ENCODE results near the gene RGL1. TPM values are rescaled to one million over a fixed set of nuclear protein-coding genes. Genes with fewer than 3 reads are reported as not detected.

Gene RGL1
- total and polyA plus RNA-seq, 9 of the 15 experiments (the other 6 are each of a cell fraction or from before 2014, with no cell fraction given), result under 0.01 to 0.07 (median 0.04) TPM

DNA sequence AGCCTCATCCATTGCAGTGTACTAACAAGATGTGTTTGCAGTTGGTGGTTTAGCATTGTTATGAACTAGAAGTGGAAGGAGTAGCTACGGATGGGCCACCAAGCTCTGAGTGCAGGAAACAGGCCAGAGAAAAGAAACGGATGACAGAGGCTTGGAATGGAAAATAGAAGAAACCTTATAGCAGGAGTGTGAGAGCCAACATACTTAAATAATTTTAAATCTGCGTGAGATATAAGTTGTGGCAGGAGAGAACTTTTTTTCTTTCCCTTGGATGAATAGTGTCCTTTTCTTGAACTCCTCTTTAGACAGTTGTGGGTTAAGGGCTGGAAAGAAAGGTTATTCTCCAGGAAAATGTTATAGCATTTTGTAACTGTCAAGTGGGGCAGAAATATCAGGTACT, 54.2 kb downstream of the RGL1 start:
- WGBS (ENCODE audit: insufficient coverage, low coverage, missing lambda C conversion rate), result 0% methylated on average over 3 of the region's 3 CpGs
- H3K9me3 ChIP-seq (replicated peaks; ENCODE audit: control insufficient read depth, insufficient read depth, low read depth, low read length), result no peaks in the 10 kb centered on the region
- DNase-seq (ENCODE audit: extremely low read depth in 1 of 4, low spot score in 3 of 4) (no peak), ATAC-seq (no peak), FAIRE-seq (no peak)
- no peaks in the 10 kb centered on the region for H3K9me1 ChIP-seq (ENCODE audit: control insufficient read depth, insufficient read depth, low read length)
- no peak overlapping the region for H3K9ac ChIP-seq (ENCODE audit: insufficient read depth in 1 of 2, low read depth in 2 of 2, low read length in 2 of 2)
- CTCF ChIA-PET (ENCODE audit: low intra/inter-chr PET ratio), result interaction anchor here (0.7 kb wide), 1 partner anchor 451 kb away, joined by 3 read pairs; no protein-coding TSS in a partner anchor
- intact Hi-C loops (cut with micrococcal nuclease), result loop anchor here (10.0 kb wide), 1 partner anchor 64 kb away; no protein-coding TSS in a partner anchor
- no peaks in the 10 kb centered on the region for H3K4me1 ChIP-seq (replicated peaks in 1 of 2; ENCODE audit: control insufficient read depth in 2 of 2, insufficient read depth in 2 of 2, low read length in 2 of 2)
- in situ Hi-C loops (cut with MboI), result no loop called here
- TF ChIP-seq TRIM28 (IDR thresholded peaks at IDR 0.05), result no peak
- no peak for TF ChIP-seq EP400 (IDR thresholded peaks at IDR 0.05)
- TF ChIP-seq ZNF717 (CRISPR knock-in tag; IDR thresholded peaks at IDR 0.05), result no peak
- H3K36me3 ChIP-seq (ENCODE audit: control insufficient read depth, insufficient read depth, low read length), result no peaks in the 10 kb centered on the region
- no peak overlapping the region for H2AFZ ChIP-seq (ENCODE audit: low read depth, low read length)
- no peaks in the 10 kb centered on the region for H3K79me2 ChIP-seq (ENCODE audit: control insufficient read depth, insufficient read depth, low read length)
- H4K20me1 ChIP-seq (replicated peaks; ENCODE audit: control insufficient read depth, insufficient read depth, low read length), result no peaks in the 10 kb centered on the region
- BruUV-seq (replicated peaks), result no TSS peak
- H3K4me3 ChIP-seq, result no peak overlapping the region
- no peak overlapping the region for H3K4me2 ChIP-seq (ENCODE audit: insufficient read depth, low read length)
- no peaks in the 10 kb centered on the region for H3K27me3 ChIP-seq (ENCODE audit: control insufficient read depth in 2 of 2, insufficient read depth in 2 of 2, low read length in 2 of 2)
- no peak overlapping the region for H3K27ac ChIP-seq (ENCODE audit: extremely low read depth, low read depth, low read length)
- POLR2A ChIA-PET, result no interaction called here

DNA sequence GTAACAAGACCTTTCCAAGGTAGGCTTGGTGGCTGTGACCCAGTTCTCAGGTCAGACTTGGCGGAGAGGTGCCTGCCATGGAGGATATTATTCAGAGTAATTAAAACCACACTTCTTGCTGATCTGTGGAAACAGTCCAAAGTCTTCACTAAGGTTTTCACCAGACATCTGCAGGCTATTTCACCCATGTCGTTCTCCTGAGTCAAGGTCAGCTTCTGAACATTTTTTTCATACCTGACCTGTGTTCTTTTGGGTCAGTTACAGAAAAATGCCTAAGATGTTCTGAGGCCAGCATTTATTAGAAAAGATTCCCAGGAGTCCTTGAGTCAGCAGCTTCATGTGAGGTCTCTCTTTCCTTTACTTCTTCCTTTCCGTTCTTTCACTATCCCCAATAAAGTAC, 54.9 kb downstream of the RGL1 start:
- CTCF ChIA-PET (ENCODE audit: low intra/inter-chr PET ratio), result no interaction called here
- DNase-seq (ENCODE audit: extremely low read depth in 1 of 4, low spot score in 3 of 4) (no peak), ATAC-seq (no peak), FAIRE-seq (no peak)
- H3K9me1 ChIP-seq (ENCODE audit: control insufficient read depth, insufficient read depth, low read length), result no peaks in the 10 kb centered on the region
- no peak overlapping the region for H3K27ac ChIP-seq (ENCODE audit: extremely low read depth, low read depth, low read length)
- no peak overlapping the region for H3K9ac ChIP-seq (ENCODE audit: insufficient read depth in 1 of 2, low read depth in 2 of 2, low read length in 2 of 2)
- no peaks in the 10 kb centered on the region for H3K36me3 ChIP-seq (ENCODE audit: control insufficient read depth, insufficient read depth, low read length)
- H4K20me1 ChIP-seq (replicated peaks; ENCODE audit: control insufficient read depth, insufficient read depth, low read length), result no peaks in the 10 kb centered on the region
- H3K4me2 ChIP-seq (ENCODE audit: insufficient read depth, low read length), result no peak overlapping the region
- no TSS peak for BruUV-seq (replicated peaks)
- POLR2A ChIA-PET, result no interaction called here
- no peaks in the 10 kb centered on the region for H3K27me3 ChIP-seq (ENCODE audit: control insufficient read depth in 2 of 2, insufficient read depth in 2 of 2, low read length in 2 of 2)
- no peaks in the 10 kb centered on the region for H3K9me3 ChIP-seq (replicated peaks; ENCODE audit: control insufficient read depth, insufficient read depth, low read depth, low read length)
- in situ Hi-C loops (cut with MboI) (no loop called here), intact Hi-C loops (cut with micrococcal nuclease) (loop anchor here (10.0 kb wide), 1 partner anchor 65 kb away; no protein-coding TSS in a partner anchor)
- H3K79me2 ChIP-seq (ENCODE audit: control insufficient read depth, insufficient read depth, low read length), result no peaks in the 10 kb centered on the region
- no peak overlapping the region for H2AFZ ChIP-seq (ENCODE audit: low read depth, low read length)
- H3K4me3 ChIP-seq, result no peak overlapping the region
- H3K4me1 ChIP-seq (replicated peaks in 1 of 2; ENCODE audit: control insufficient read depth in 2 of 2, insufficient read depth in 2 of 2, low read length in 2 of 2), result no peaks in the 10 kb centered on the region
- 2% methylated on average over 3 of the region's 3 CpGs for WGBS (ENCODE audit: insufficient coverage, low coverage, missing lambda C conversion rate)
- TF ChIP-seq, protein P1, sequence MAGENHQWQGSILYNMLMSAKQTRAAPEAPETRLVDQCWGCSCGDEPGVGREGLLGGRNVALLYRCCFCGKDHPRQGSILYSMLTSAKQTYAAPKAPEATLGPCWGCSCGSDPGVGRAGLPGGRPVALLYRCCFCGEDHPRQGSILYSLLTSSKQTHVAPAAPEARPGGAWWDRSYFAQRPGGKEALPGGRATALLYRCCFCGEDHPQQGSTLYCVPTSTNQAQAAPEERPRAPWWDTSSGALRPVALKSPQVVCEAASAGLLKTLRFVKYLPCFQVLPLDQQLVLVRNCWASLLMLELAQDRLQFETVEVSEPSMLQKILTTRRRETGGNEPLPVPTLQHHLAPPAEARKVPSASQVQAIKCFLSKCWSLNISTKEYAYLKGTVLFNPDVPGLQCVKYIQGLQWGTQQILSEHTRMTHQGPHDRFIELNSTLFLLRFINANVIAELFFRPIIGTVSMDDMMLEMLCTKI (IDR thresholded peaks at IDR 0.05; ENCODE audit: partially characterized antibody), result no peak
- no peak for TF ChIP-seq STAG1 (CRISPR knock-in tag; IDR thresholded peaks at IDR 0.05; ENCODE audit: borderline replicate concordance)
- TF ChIP-seq ZC3H8 (IDR thresholded peaks at IDR 0.05), result no peak
- TF ChIP-seq, protein P2, sequence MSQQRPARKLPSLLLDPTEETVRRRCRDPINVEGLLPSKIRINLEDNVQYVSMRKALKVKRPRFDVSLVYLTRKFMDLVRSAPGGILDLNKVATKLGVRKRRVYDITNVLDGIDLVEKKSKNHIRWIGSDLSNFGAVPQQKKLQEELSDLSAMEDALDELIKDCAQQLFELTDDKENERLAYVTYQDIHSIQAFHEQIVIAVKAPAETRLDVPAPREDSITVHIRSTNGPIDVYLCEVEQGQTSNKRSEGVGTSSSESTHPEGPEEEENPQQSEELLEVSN (IDR thresholded peaks at IDR 0.05; ENCODE audit: borderline replicate concordance in 1 of 2, extremely low read depth in 1 of 2, insufficient read depth in 1 of 2, insufficient read length in 1 of 2, low read depth in 1 of 2, low read length in 1 of 2, poor library complexity in 1 of 2, severe bottlenecking in 1 of 2), result no peak
- TF ChIP-seq PHTF2 (CRISPR knock-in tag; IDR thresholded peaks at IDR 0.05), result no peak
- no peak for TF ChIP-seq POLR2AphosphoS2 (IDR thresholded peaks at IDR 0.05; ENCODE audit: low read length)
- no peak for TF ChIP-seq NFE2L1 (tag; IDR thresholded peaks at IDR 0.05; ENCODE audit: borderline replicate concordance, low read depth)
- TF ChIP-seq, protein P3, sequence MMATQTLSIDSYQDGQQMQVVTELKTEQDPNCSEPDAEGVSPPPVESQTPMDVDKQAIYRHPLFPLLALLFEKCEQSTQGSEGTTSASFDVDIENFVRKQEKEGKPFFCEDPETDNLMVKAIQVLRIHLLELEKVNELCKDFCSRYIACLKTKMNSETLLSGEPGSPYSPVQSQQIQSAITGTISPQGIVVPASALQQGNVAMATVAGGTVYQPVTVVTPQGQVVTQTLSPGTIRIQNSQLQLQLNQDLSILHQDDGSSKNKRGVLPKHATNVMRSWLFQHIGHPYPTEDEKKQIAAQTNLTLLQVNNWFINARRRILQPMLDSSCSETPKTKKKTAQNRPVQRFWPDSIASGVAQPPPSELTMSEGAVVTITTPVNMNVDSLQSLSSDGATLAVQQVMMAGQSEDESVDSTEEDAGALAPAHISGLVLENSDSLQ (IDR thresholded peaks at IDR 0.05), result no peak

All from K562 (cell line).